ENCODE data around the gene POLL. TPM values are rescaled to one million over a fixed set of nuclear protein-coding genes. Genes with fewer than 3 reads are reported as not detected.

Gene POLL
- total RNA-seq, 1 experiment from 2014 or later, result 8.5 TPM

Small RNA genes within 50 kb of the gene (small RNA-seq; reads per million reads assigned to genes)
- gene MIR3158-1, result not detected
- not detected for gene RNU6-1165P

Other genes with a start within 250 kb of the POLL start
- gene BTRC, start 234.1 kb downstream of the POLL start, total RNA-seq (2014; rRNA removed; shearing (Covaris generic); ENCODE audit: low replicate concordance), result 1.8 and 3.6 TPM in 2 replicates
- 12.8 and 15.7 TPM in 2 replicates for gene DPCD, start 64 bp upstream of the POLL start, total RNA-seq (2014; rRNA removed; shearing (Covaris generic); ENCODE audit: low replicate concordance)
- gene FBXW4, start 106.9 kb upstream of the POLL start, total RNA-seq (2014; rRNA removed; shearing (Covaris generic); ENCODE audit: low replicate concordance), result 31.0 and 42.9 TPM in 2 replicates
- gene FGF8, start 187.9 kb upstream of the POLL start, total RNA-seq (2014; rRNA removed; shearing (Covaris generic); ENCODE audit: low replicate concordance), result 1.1 TPM in 1 of 2 replicates, not detected in the other
- gene NPM3, start 195.2 kb upstream of the POLL start, total RNA-seq (2014; rRNA removed; shearing (Covaris generic); ENCODE audit: low replicate concordance), result 46.1 and 113 TPM in 2 replicates
- 43.5 and 65.0 TPM in 2 replicates for gene OGA, start 230.2 kb upstream of the POLL start, total RNA-seq (2014; rRNA removed; shearing (Covaris generic); ENCODE audit: low replicate concordance)